Uterus (tissue), 2 donors: ENCODE results near the gene STARD7.

Source experiments
- POLR2A ChIP-seq, 2 donors: fragments of 450-650 bp; IDR thresholded peaks; one replicate each; pipeline ENCODE4 v1.6.1; 2016; ENCODE audit warnings: antibody characterized with exemption in 2 of 2, mild to moderate bottlenecking in 1 of 2, moderate library complexity in 1 of 2
- TF ChIP-seq, protein P1 (sequence below), 4 experiments: fragments of 200-600 bp in 2 of 4; fragments of 450-650 bp in 2 of 4; sonication (generic) in 2 of 4; IDR thresholded peaks; one replicate each; pipeline ENCODE4 v1.5.1; 2016 to 2019; ENCODE audit warnings: antibody characterized with exemption in 4 of 4, mild to moderate bottlenecking in 2 of 4, moderate library complexity in 1 of 4

DNA sequence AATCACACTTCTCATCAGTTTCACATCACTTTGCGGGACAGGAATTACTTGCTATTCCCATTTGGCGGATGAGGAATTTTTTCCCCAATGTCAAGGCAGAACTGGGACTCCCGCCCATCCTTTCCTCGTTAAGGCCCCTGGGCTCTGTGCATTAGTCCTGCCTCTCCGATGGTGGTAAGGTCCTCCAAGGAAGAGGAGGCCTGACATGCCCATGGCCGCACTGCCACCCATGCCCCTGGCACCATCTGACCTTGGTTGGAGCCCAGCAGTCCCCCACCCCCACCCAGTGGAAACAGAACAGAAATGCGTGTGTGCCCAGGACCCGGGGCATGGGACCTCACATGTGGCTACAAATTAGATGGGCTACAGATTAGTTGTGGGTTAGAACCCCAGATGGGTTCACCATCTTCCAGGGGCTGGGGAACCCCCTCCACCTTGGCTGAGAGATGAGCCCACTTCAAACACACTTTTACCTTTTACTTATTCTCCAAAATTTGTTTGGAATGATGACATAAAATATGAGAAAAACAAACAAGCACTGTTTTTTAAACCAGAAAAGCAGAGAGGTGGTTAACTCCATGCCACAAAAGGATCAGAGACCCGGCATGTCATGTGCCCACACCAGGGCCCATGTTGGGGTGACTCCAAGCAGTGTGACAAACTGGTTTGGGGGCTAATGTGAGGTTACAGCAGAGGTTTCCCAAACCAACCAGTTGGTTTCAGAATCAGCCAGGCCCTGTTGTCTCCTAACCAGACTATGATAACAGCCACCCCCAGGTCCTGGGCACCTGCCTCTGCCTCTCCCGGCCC lies 52.4 kb downstream of the STARD7 start:
- TF ChIP-seq, protein P1, sequence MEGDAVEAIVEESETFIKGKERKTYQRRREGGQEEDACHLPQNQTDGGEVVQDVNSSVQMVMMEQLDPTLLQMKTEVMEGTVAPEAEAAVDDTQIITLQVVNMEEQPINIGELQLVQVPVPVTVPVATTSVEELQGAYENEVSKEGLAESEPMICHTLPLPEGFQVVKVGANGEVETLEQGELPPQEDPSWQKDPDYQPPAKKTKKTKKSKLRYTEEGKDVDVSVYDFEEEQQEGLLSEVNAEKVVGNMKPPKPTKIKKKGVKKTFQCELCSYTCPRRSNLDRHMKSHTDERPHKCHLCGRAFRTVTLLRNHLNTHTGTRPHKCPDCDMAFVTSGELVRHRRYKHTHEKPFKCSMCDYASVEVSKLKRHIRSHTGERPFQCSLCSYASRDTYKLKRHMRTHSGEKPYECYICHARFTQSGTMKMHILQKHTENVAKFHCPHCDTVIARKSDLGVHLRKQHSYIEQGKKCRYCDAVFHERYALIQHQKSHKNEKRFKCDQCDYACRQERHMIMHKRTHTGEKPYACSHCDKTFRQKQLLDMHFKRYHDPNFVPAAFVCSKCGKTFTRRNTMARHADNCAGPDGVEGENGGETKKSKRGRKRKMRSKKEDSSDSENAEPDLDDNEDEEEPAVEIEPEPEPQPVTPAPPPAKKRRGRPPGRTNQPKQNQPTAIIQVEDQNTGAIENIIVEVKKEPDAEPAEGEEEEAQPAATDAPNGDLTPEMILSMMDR (IDR thresholded peaks at IDR 0.05), result no peak
- no peak for TF ChIP-seq POLR2A (IDR thresholded peaks at IDR 0.05)
